ENCODE data around the gene ARX.

DNA sequence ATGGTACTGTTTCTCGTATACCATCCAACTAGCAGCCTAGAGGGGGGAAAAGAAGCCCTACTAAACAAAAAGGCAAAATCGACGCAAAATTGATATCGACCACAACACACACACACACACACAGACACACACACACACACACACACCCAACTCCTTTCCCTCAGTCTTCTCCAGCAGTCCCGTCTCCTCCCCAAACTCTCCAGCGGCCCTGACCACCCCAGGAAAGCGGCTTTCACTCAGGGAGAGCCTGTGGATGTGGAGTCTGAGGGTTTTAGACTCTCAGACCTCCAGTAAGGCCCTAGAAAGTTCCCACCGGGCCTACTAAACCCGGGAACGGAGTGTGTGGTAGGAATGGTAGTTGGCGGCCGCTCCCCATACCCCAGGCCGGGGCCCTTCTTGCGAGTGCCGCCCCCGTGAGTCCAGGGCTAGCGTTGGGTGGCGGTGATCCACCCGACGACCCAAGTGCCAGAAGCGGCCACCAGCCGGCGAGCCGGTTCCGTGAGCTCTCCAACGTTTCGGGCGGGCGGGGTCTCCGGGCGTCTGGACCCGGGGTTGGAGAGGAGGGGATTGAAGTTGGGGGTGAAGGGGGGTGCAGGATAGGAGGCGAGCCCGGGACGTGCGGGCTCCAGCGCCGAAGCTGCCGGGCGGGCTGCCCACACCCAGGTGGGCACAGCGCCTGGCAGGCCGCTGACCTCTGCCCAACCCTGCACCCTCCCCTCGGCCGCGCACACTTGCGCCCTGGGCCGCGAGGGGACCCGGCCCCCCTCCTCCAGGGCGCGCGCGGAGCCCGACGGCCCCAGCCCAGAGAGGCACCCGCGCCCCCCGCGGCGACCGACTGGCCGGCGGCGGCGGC is 13.7 kb downstream of the ARX start:
- TF ChIP-seq POLR2AphosphoS5 (IDR thresholded peaks at IDR 0.05; ENCODE audit: low read depth, low read length) (no peak), POLR2A (IDR thresholded peaks at IDR 0.05; ENCODE audit: low read depth, low read length) (no peak)
